Right atrium auricular region (tissue), 2 donors: ENCODE data around the gene PLD3. TPM values are rescaled to one million over a fixed set of nuclear protein-coding genes. Genes with fewer than 3 reads are reported as not detected.

ENCODE experiments used
- DNase-seq: peaks from one replicate; pipeline ENCODE4 v3.0.0-alpha.2; 2019; ENCODE audit warnings: low spot score
- H3K27ac ChIP-seq, 2 donors: fragments of 200-600 bp; sonication (generic); 1 replicate in 1 of 2; 2 replicates in 1 of 2; pipeline ENCODE4 v1.5.1; 2016 to 2019
- H3K27me3 ChIP-seq, 2 donors: fragments of 200-600 bp; sonication (generic); one replicate each; pipeline versions ENCODE4 v1.5.1 to v1.6.0; 2017 to 2019
- H3K36me3 ChIP-seq: fragments of 200-600 bp; sonication (generic); one replicate; pipeline ENCODE4 v1.5.1; 2016
- H3K4me1 ChIP-seq, 2 donors: fragments of 200-600 bp; sonication (generic); one replicate each; pipeline versions ENCODE4 v1.5.1 to v1.6.0; 2017 to 2019
- H3K4me3 ChIP-seq, 2 donors: fragments of 200-600 bp; sonication (generic); 1 replicate in 1 of 2; 2 replicates in 1 of 2; pipeline ENCODE4 v1.5.1; 2017 to 2019; ENCODE audit warnings: mild to moderate bottlenecking in 1 of 2, moderate library complexity in 1 of 2
- H3K9me3 ChIP-seq, 2 donors: fragments of 200-600 bp; sonication (generic); one replicate each; pipeline ENCODE4 v1.5.1; 2019
- total RNA-seq, 2 donors: library from RNA; depleted of rRNA; stranded (reverse); fragments of >200 nt; gene quantifications; one replicate each; pipeline ENCODE4 v1.1.0, GENCODE V29; 2016
- TF ChIP-seq, protein P1 (sequence below), 2 donors: fragments of 200-600 bp; sonication (generic); IDR thresholded peaks; one replicate each; pipeline ENCODE4 v1.5.1; 2019; ENCODE audit warnings: antibody characterized with exemption in 2 of 2

Gene PLD3
- total RNA-seq, 2 donors from 2014 or later, result 273 to 315 TPM

DNA sequence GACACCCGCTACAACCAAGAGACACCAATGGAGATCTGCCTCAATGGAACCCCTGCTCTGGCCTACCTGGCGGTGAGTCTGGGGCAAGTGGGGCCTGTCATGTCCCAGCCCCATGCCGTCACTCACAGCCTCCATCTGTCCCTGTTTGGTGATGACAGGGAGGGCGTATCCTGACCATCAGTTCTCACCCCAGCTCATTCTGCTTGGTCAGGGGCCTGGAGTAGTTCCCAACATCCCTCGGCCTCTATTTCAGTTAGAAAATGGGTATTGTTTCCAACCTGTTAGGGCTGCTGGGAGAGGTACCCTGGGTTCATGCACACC is 23.3 kb downstream of the PLD3 start:
- Histone ChIP-seq H3K9me3 (no peaks in the 10 kb centered on the region), H3K27ac (no peak overlapping the region), H3K4me1 (peaks cover 0 to under 1% of the 10 kb centered on the region in 2 donors), H3K4me3 (no peak overlapping the region), H3K36me3 (peaks cover 78% of the 10 kb centered on the region), H3K27me3 (no peaks in the 10 kb centered on the region)
- no peak for DNase-seq
- TF ChIP-seq, protein P1, sequence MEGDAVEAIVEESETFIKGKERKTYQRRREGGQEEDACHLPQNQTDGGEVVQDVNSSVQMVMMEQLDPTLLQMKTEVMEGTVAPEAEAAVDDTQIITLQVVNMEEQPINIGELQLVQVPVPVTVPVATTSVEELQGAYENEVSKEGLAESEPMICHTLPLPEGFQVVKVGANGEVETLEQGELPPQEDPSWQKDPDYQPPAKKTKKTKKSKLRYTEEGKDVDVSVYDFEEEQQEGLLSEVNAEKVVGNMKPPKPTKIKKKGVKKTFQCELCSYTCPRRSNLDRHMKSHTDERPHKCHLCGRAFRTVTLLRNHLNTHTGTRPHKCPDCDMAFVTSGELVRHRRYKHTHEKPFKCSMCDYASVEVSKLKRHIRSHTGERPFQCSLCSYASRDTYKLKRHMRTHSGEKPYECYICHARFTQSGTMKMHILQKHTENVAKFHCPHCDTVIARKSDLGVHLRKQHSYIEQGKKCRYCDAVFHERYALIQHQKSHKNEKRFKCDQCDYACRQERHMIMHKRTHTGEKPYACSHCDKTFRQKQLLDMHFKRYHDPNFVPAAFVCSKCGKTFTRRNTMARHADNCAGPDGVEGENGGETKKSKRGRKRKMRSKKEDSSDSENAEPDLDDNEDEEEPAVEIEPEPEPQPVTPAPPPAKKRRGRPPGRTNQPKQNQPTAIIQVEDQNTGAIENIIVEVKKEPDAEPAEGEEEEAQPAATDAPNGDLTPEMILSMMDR (IDR thresholded peaks at IDR 0.05), result no peak

DNA sequence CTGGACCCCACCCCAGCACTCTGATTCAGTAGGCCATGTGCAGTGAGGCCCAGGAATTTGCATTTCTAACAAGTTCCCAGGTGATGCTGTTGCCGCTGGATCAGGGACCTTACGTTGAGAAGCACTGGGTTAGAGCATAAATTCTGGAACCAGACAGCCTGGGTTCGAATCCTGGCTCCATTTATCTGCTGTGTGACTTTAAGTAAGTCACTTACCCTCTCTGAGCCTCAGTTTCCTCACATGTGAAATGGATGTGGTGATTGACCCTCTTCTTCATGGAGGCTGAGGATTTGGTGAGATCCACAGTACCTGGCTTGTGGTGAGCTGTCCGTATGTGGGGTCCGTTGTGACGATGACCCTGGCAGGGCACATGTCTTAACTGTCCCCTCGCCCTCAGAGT is 25.6 kb downstream of the PLD3 start:
- H3K4me3 ChIP-seq, result no peak overlapping the region
- TF ChIP-seq, protein P1 (IDR thresholded peaks at IDR 0.05), result no peak
- H3K27ac ChIP-seq, result no peak overlapping the region
- no peaks in the 10 kb centered on the region for H3K4me1 ChIP-seq
- peaks cover 66% of the 10 kb centered on the region for H3K36me3 ChIP-seq
- no peak for DNase-seq
- H3K27me3 ChIP-seq, result no peaks in the 10 kb centered on the region
- H3K9me3 ChIP-seq, result no peaks in the 10 kb centered on the region

DNA sequence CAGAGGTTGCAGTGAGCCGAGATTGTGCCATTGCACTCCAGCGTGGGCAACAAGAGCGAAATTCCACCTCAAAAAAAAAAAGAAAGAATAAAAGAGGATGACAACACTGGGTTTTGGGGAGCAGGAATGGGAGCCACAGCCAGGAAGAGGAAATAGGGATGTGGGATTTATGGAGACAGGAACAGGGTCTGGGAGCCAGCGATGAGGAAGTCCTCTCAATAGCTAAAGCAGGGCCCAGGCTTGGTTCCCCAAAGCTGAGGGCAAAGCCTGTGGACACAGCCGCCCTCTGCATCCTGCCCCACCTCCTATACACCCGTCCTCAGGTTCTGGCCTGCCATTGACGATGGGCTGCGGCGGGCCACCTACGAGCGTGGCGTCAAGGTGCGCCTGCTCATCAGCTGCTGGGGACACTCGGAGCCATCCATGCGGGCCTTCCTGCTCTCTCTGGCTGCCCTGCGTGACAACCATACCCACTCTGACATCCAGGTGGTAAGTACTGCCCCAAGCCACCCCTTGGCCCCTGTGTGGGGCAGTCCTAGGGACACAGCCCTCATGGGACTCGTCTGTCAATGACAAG is 27.9 kb downstream of the PLD3 start:
- no peaks in the 10 kb centered on the region for H3K4me1 ChIP-seq
- TF ChIP-seq, protein P1 (IDR thresholded peaks at IDR 0.05), result no peak
- DNase-seq, result no peak
- no peak overlapping the region for H3K27ac ChIP-seq
- peaks cover 50% of the 10 kb centered on the region for H3K36me3 ChIP-seq
- H3K27me3 ChIP-seq, result no peaks in the 10 kb centered on the region
- H3K4me3 ChIP-seq, result no peak overlapping the region
- H3K9me3 ChIP-seq, result no peaks in the 10 kb centered on the region

DNA sequence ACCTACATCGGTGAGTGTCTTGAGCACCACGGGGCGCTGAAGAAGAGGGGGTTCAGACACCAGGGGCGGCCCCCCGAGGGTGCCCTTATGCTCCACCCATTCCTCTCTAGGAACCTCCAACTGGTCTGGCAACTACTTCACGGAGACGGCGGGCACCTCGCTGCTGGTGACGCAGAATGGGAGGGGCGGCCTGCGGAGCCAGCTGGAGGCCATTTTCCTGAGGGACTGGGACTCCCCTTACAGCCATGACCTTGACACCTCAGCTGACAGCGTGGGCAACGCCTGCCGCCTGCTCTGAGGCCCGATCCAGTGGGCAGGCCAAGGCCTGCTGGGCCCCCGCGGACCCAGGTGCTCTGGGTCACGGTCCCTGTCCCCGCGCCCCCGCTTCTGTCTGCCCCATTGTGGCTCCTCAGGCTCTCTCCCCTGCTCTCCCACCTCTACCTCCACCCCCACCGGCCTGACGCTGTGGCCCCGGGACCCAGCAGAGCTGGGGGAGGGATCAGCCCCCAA is 29.4 kb downstream of the PLD3 start:
- Histone ChIP-seq H3K9me3 (no peaks in the 10 kb centered on the region), H3K27me3 (no peaks in the 10 kb centered on the region), H3K36me3 (peaks cover 35% of the 10 kb centered on the region), H3K4me3 (no peak overlapping the region), H3K27ac (no peak overlapping the region), H3K4me1 (no peaks in the 10 kb centered on the region)
- no peak for DNase-seq
- TF ChIP-seq, protein P1 (IDR thresholded peaks at IDR 0.05), result no peak

DNA sequence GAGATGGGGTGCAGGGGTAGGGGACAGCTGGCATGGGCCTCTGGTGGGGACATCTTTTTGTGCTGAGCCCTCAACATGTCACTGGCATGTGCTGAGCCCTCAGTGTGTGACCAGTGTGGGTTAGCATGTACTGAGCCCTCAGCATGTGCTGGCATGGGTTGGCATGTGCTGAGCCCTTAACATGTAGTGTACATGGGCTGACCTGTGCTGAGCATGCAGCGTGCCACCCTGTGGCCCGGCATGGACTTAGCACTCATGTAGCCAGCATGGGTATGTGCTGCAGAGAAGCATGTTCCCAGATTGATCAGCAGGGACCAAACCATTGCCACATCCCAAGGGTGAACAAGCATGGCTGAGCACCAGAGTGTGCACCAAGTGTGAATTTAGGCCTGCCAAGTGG is 30.0 kb downstream of the PLD3 start:
- Histone ChIP-seq H3K27ac (no peak overlapping the region), H3K27me3 (no peaks in the 10 kb centered on the region), H3K9me3 (no peaks in the 10 kb centered on the region), H3K36me3 (peaks cover 29% of the 10 kb centered on the region), H3K4me3 (no peak overlapping the region), H3K4me1 (no peaks in the 10 kb centered on the region)
- TF ChIP-seq, protein P1 (IDR thresholded peaks at IDR 0.05), result no peak
- DNase-seq, result no peak
